NCI-H1105 (cell line): Measurements from ENCODE around the gene PDIA6.
"Not testable (repeated sequence)": the region's sequence is repeated elsewhere in the genome, so short reads cannot be mapped to it uniquely, and the experiment has no call there.

Experiments used
- DNase-seq: peaks from one replicate; lab custom pipeline; 2025; lab: John Stamatoyannopoulos, UW

Gene PDIA6

DNA sequence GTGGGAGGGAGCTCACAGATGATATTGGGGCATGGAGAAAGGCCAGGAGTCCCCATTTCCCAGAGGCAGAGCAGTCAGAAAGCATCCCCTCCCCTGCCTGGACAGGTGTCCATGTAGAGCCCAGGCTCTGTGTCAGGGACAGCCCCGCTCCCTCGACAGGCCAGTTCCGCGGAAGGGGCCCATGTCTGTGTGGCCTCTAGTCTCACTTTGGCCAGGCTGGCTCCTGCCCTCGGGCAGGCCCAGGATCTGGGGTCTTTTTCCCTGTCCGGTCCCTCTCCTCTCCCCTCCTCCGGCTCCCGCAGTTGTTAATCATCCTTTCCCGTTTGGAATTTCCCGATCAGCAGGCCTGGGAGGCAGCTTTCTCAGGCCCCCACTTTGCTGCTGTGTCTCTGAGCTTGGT lies 20.4 kb upstream of the PDIA6 start:
- no peak for DNase-seq

DNA sequence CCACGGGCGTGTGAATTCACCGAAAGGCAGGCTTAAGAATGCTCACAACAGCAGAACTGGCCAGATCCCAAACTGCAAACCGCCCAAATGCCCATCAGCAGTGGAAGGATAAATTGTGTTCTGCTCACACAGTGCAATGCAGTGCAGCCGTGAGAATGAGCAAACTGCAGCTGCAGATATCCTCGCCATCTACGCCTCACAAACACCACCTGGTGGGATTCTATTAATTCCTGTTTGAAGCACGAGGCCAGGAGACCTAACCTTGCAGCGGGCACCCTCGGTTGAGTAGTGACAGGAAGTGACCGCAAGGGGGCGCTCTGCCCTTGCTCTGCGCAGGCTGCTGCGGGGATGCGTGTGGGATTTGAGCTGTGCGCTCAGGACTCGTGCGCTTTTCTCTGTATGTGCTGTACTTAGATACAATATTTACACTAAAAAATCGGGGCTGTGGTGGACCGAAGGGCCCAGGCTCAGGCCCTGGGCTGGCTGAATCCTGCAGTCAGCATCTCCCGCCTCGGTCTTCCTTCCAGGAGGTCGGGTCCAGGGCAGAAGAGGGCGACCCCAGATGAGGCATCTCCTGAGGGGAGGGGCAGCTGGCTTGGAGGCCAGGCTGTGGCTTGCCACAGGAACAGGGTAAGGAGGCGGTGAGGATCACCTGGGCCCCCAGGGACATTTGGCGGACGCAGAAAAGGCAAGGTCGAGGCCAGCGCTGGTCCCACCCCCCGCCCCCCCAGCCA lies 19.8 kb upstream of the PDIA6 start:
- DNase-seq: peak; percentile 77

GRCh38 chr2:10831400-10831985 lies 18.9 kb upstream of the PDIA6 start:
- no peak for DNase-seq

- no peak for DNase-seq
These were observed 18.2 kb upstream of the PDIA6 start for GRCh38 chr2:10830641-10831399.

DNA sequence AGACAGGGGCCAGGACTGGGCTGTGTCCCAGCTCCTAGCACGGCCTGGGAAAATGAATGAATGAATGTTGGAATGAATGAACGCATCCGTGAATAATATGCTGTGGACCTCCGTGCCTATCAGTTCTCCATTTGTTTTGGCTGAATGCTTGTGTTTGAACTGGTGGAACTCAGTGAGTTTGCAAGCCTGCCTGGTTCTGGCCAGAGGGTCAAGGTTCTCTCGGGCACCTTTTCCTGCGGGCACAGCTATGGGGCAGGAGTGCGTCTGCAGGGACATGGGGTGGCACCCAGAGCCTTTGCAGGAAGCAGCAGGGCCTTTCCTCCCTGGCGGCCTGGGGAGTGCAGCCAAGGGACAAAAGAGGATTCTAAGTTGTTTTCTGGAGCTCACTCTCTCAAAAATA lies 17.6 kb upstream of the PDIA6 start:
- DNase-seq: no peak

- no peak for DNase-seq
These were observed 16.7 kb upstream of the PDIA6 start for GRCh38 chr2:10829299-10829698.

- no peak for DNase-seq
These were observed 15.8 kb upstream of the PDIA6 start for GRCh38 chr2:10828346-10828745.

DNA sequence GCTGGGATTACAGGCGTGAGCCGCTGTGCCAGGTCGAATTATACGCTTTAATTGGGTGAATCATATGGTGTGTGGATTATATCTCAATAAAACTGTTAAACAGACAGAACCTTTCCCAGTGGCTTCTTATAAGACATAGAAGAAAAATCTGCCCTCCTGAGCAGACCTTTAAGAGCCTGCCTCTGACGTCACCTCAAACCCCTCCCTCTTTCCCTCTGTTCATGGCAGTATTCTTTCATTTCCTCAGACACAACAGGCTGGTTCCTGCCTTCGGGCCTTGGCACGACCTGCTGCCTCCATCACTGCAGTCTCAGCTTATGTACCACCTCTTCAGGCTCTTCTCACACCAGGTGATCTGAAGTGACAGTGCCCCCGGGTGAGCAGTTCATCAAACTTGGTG lies 14.0 kb upstream of the PDIA6 start:
- DNase-seq: no peak

- DNase-seq: no peak
These were observed 13.4 kb upstream of the PDIA6 start for GRCh38 chr2:10826026-10826425.

GRCh38 chr2:10824191-10824590 lies 11.6 kb upstream of the PDIA6 start:
- no peak for DNase-seq

GRCh38 chr2:10820978-10821695 lies 8.6 kb upstream of the PDIA6 start:
- no peak for DNase-seq

DNA sequence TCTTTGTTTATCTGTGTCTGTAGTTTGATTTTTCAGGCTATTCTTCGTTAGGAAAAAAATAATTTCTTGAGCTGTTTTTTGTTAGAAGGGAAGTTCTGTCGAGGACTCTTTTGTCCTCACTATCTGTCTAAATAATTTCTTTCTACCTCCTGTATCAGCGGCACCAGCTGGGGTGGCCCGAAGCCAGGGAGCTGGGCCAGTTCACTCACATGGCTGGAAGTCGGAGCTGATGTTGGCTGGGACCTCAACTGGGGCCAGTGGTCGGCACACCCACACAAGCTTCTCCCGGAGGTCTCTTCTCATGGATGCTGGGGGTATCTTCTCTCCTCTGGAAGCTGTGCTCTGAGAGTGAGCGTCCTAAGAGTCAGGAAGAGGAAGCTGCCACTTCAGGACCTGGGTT lies 8.0 kb upstream of the PDIA6 start:
- no peak for DNase-seq

- no peak for DNase-seq
These were observed 7.2 kb upstream of the PDIA6 start for GRCh38 chr2:10819714-10820314.

GRCh38 chr2:10818984-10819383 lies 6.4 kb upstream of the PDIA6 start:
- DNase-seq: no peak

- DNase-seq: not testable (repeated sequence)
These were observed 5.7 kb upstream of the PDIA6 start for GRCh38 chr2:10818305-10818704.

DNA sequence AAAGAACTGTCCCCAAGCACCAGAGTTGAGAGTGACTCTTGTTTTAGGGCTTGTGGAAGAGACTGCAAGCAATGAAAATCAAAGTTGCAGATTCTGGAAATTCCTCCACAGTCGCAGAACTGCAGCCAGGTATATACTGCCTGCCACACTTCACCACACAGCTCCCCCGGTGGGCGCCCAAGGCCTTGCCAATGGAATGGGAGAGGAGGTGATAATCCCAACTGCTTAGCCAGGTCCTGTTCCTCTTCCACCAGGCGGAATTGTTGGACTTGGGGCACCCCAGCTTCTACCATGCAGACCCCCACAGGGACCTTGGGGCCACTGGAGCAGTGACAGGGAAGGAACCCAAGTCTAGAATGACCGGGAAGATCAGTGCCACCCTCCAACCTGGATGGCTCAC lies 4.8 kb upstream of the PDIA6 start:
- DNase-seq: no peak

GRCh38 chr2:10814571-10815331 lies 2.2 kb upstream of the PDIA6 start:
- no peak for DNase-seq

- DNase-seq: no peak
These were observed 1.6 kb upstream of the PDIA6 start for GRCh38 chr2:10814142-10814541.

DNA sequence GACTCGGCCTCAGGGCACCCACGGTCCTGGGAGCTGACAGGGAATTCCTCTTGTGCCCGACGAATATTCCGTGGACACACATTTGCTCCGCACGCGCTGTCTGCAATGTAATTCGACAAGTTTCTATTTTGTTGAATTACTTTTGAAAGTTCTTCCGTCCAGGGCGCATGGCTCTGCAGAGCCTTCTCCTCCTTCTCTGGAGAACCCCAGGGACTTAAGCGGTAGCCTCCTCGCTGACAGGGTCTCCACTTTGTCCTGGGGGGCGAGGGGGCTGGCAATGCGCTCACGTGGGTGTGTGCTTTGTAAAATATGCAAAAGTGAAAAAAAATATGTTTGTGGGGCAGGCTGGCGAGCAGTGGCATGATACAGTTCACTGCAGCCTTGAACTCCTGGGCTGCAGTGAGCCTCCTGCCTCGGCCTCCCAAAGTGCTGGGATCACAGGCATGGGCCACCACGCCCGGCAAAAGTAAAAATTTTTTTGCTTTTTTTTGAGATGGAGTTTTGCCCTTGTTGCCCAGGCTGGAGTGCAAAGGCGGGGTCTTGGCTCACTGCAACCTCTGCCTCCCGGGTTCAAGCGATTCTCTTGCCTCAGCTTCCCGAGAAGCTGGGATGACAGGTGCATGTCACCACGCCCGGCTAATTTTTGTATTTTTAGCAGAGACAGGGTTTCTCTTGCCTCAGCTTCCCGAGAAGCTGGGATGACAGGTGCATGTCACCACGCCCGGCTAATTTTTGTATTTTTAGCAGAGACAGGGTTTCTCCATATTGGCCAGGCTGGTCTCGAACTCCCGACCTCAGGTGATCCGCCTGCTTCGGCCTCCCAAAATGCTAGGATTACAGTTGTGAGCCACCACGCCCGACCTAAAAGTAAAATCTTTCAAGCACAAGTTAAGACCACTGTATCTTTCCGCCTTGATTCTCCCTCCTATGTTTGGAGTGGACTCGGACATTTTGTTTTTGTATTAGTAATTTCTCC lies 866 bp upstream of the PDIA6 start:
- DNase-seq: not testable (repeated sequence)

- DNase-seq: no peak
These were observed 1.1 kb downstream of the PDIA6 start for GRCh38 chr2:10811517-10811916.
